Astrocyte (in vitro differentiated cells and primary cell): ENCODE measurements around the gene MAPKAPK2. TPM values are rescaled to one million over a fixed set of nuclear protein-coding genes. Genes with fewer than 3 reads are reported as not detected.

Experiments used
- DNase-seq: peaks from one replicate; pipeline ENCODE4 v3.0.0-alpha.2; 2010; ENCODE audit warnings: low read depth
- FAIRE-seq: peaks from 2 replicates; lab custom pipeline; 2011; peaks lifted over from hg19 to GRCh38; lab: Jason Lieb, UNC
- H2AFZ ChIP-seq: 2 replicates; pipeline ENCODE4 v1.6.0; 2012; ENCODE audit warnings: low read depth, low read length, inconsistent platforms
- H3K27ac ChIP-seq: 2 replicates; pipeline ENCODE4 v1.5.1; 2011; ENCODE audit warnings: low read depth, low read length, inconsistent platforms
- H3K27me3 ChIP-seq: 2 replicates; pipeline ENCODE4 v1.6.0; 2011; ENCODE audit warnings: low read length, inconsistent platforms; ENCODE audit not compliant: insufficient read depth
- H3K36me3 ChIP-seq: 2 replicates; pipeline ENCODE4 v1.5.1; 2011; ENCODE audit warnings: low read length, inconsistent platforms; ENCODE audit not compliant: insufficient read depth
- H3K4me1 ChIP-seq: 2 replicates; pipeline ENCODE4 v1.5.1; 2011; ENCODE audit warnings: low read length, inconsistent platforms; ENCODE audit not compliant: insufficient read depth
- H3K4me2 ChIP-seq: 2 replicates; pipeline ENCODE4 v1.6.0; 2012; ENCODE audit warnings: low read length, inconsistent platforms
- H3K4me3 ChIP-seq: 2 replicates; pipeline ENCODE4 v1.5.1; 2011; ENCODE audit warnings: low read depth, mild to moderate bottlenecking, low read length, inconsistent platforms; ENCODE audit not compliant: insufficient read depth
- H3K79me2 ChIP-seq: 2 replicates; pipeline ENCODE4 v1.6.0; 2012; ENCODE audit warnings: mild to moderate bottlenecking, low read length, inconsistent platforms; ENCODE audit not compliant: insufficient read depth
- H3K9ac ChIP-seq: 2 replicates; pipeline ENCODE4 v1.6.0; 2012; ENCODE audit warnings: mild to moderate bottlenecking, low read length, inconsistent platforms
- H3K9me3 ChIP-seq: 2 replicates; pipeline ENCODE4 v1.5.1; 2012; ENCODE audit warnings: low read depth, mild to moderate bottlenecking, low read length, inconsistent platforms; ENCODE audit not compliant: insufficient read depth
- H4K20me1 ChIP-seq: 2 replicates; pipeline ENCODE4 v1.6.0; 2012; ENCODE audit warnings: low read length, inconsistent platforms; ENCODE audit not compliant: insufficient read depth
- H3K27ac Mint-ChIP-seq: one replicate; pipeline ENCODE4 v1.8.0; 2021; ENCODE audit warnings: mild to moderate bottlenecking, mixed read lengths; ENCODE audit not compliant: unreplicated experiment
- H3K27me3 Mint-ChIP-seq: one replicate; pipeline ENCODE4 v1.8.0; 2021; ENCODE audit warnings: low read depth, mixed read lengths; ENCODE audit not compliant: unreplicated experiment
- H3K36me3 Mint-ChIP-seq: one replicate; pipeline ENCODE4 v1.8.0; 2021; ENCODE audit warnings: low read depth, mixed read lengths; ENCODE audit not compliant: unreplicated experiment
- H3K4me1 Mint-ChIP-seq: one replicate; pipeline ENCODE4 v1.8.0; 2021; ENCODE audit warnings: low read depth, mixed read lengths; ENCODE audit not compliant: unreplicated experiment
- H3K4me3 Mint-ChIP-seq: one replicate; pipeline ENCODE4 v1.8.0; 2021; ENCODE audit warnings: mild to moderate bottlenecking, moderate library complexity, mixed read lengths; ENCODE audit not compliant: unreplicated experiment
- H3K9me3 Mint-ChIP-seq: one replicate; pipeline ENCODE4 v1.8.0; 2021; ENCODE audit warnings: mild to moderate bottlenecking, mixed read lengths; ENCODE audit not compliant: unreplicated experiment
- CTCF ChIP-seq: IDR thresholded peaks from 2 replicates; pipeline ENCODE4 v1.5.1; 2011; ENCODE audit warnings: low read depth, mild to moderate bottlenecking, inconsistent platforms, low read length, moderate library complexity; ENCODE audit not compliant: insufficient read depth
- EZH2 ChIP-seq: IDR thresholded peaks from 2 replicates; pipeline ENCODE4 v1.6.1; 2012; ENCODE audit warnings: mild to moderate bottlenecking, low read length, inconsistent platforms; ENCODE audit not compliant: insufficient read depth
- total RNA-seq: library from RNA; stranded (reverse); gene quantifications from 2 replicates; pipeline ENCODE4 v1.2.1, GENCODE V29; 2021

Gene MAPKAPK2
- total RNA-seq, 1 donor from 2014 or later, result 108 TPM

GRCh38 chr1:206748348-206749030 is 63.8 kb downstream of the MAPKAPK2 start:
- no peak overlapping the region for H3K4me2 ChIP-seq
- no peaks in the 10 kb centered on the region for H3K79me2 ChIP-seq
- Mint-ChIP-seq H3K27ac (no peak overlapping the region), H3K36me3 (no peaks in the 10 kb centered on the region), H3K4me3 (no peak overlapping the region), H3K4me1 (peaks cover 28% of the 10 kb centered on the region), H3K27me3 (peaks cover 24% of the 10 kb centered on the region), H3K9me3 (no peaks in the 10 kb centered on the region)
- no peak overlapping the region for H2AFZ ChIP-seq
- no peaks in the 10 kb centered on the region for H3K4me1 ChIP-seq
- no peak overlapping the region for H3K27ac ChIP-seq
- H3K9me3 ChIP-seq, result no peaks in the 10 kb centered on the region
- FAIRE-seq (no peak), DNase-seq (no peak)
- H3K36me3 ChIP-seq, result no peaks in the 10 kb centered on the region
- H4K20me1 ChIP-seq, result no peaks in the 10 kb centered on the region
- no peaks in the 10 kb centered on the region for H3K27me3 ChIP-seq
- H3K4me3 ChIP-seq, result no peak overlapping the region
- H3K9ac ChIP-seq, result no peak overlapping the region
- no peak for TF ChIP-seq CTCF
- TF ChIP-seq EZH2, result no peak

DNA sequence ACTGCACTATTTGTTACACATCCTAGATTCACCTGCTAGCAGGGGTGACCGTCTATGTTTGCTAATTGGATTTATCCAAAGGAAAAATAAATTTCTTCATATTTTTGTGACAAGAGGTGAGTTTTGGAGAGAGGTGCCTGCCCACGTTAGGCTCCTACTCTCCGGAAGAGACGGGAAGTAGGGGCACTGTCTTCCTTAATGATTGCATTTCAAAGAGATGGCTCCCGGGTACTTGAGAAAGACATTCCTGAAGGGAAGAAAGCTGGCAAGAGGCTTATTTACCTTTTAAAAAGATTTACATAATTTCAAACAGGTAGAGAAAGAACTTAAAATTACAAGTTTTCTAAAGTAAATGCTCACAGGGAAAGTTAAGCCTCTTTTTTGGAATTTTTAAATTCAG is 67.2 kb downstream of the MAPKAPK2 start:
- DNase-seq (no peak), FAIRE-seq (no peak)
- TF ChIP-seq CTCF, result no peak
- no peak for TF ChIP-seq EZH2
- H3K4me2 ChIP-seq, result no peak overlapping the region
- H3K9me3 ChIP-seq, result no peaks in the 10 kb centered on the region
- peaks cover 19% of the 10 kb centered on the region for H3K27me3 Mint-ChIP-seq
- H3K4me1 ChIP-seq, result no peaks in the 10 kb centered on the region
- no peaks in the 10 kb centered on the region for H3K36me3 Mint-ChIP-seq
- H3K4me3 Mint-ChIP-seq, result no peak overlapping the region
- no peaks in the 10 kb centered on the region for H4K20me1 ChIP-seq
- no peak overlapping the region for H2AFZ ChIP-seq
- peaks cover 3% of the 10 kb centered on the region for H3K27me3 ChIP-seq
- H3K9ac ChIP-seq, result no peak overlapping the region
- no peak overlapping the region for H3K27ac ChIP-seq
- H3K4me3 ChIP-seq, result no peak overlapping the region
- no peaks in the 10 kb centered on the region for H3K36me3 ChIP-seq
- peaks cover 16% of the 10 kb centered on the region for H3K4me1 Mint-ChIP-seq
- H3K27ac Mint-ChIP-seq, result no peak overlapping the region
- peaks cover 7% of the 10 kb centered on the region for H3K9me3 Mint-ChIP-seq
- H3K79me2 ChIP-seq, result no peaks in the 10 kb centered on the region

DNA sequence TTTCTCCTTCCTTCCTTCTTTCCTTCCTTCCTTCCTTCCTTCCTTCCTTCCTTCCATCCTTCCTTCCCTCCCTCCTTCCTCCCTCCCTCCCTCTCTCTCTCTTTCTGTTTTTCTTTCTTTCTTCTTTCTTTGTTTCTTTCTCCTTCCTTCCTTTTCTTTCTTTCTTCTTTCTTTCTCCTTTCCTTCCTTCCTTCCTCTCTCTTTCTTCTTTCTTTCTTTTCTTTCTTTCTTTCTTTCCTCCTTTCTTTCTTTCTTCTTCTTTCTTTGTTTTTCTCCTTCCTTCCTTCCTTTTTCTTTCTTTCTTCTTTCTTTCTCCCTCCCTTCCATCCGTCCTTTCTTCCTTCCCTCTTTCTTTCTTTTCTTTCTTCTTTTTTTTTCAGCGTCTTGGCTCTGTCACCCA is 67.8 kb downstream of the MAPKAPK2 start:
- H3K4me2 ChIP-seq, result no peak overlapping the region
- Mint-ChIP-seq H3K4me1 (peaks cover 16% of the 10 kb centered on the region), H3K27me3 (peaks cover 19% of the 10 kb centered on the region), H3K27ac (no peak overlapping the region), H3K4me3 (no peak overlapping the region), H3K9me3 (peaks cover 7% of the 10 kb centered on the region), H3K36me3 (no peaks in the 10 kb centered on the region)
- H3K4me1 ChIP-seq, result no peaks in the 10 kb centered on the region
- H4K20me1 ChIP-seq, result no peaks in the 10 kb centered on the region
- no peaks in the 10 kb centered on the region for H3K9me3 ChIP-seq
- H3K4me3 ChIP-seq, result no peak overlapping the region
- no peak for FAIRE-seq
- no peak for DNase-seq
- no peaks in the 10 kb centered on the region for H3K36me3 ChIP-seq
- H3K27ac ChIP-seq, result no peak overlapping the region
- TF ChIP-seq CTCF (no peak), EZH2 (no peak)
- H3K9ac ChIP-seq, result no peak overlapping the region
- peaks cover 6% of the 10 kb centered on the region for H3K27me3 ChIP-seq
- H3K79me2 ChIP-seq, result no peaks in the 10 kb centered on the region
- H2AFZ ChIP-seq, result no peak overlapping the region
